CD14-positive monocyte (primary cell): Measurements from ENCODE around the gene CDK16. TPM values are rescaled to one million over a fixed set of nuclear protein-coding genes. Genes with fewer than 3 reads are reported as not detected.

Experiments used
- DNase-seq, 3 donors: peaks; one replicate each; pipeline ENCODE4 v3.0.0-alpha.2; 2011 to 2022
- H2AFZ ChIP-seq: 2 replicates; pipeline ENCODE4 v1.6.0; 2012; ENCODE audit warnings: mild to moderate bottlenecking, low read depth, low read length, inconsistent platforms; ENCODE audit not compliant: insufficient read depth, poor library complexity, severe bottlenecking
- H3K27ac ChIP-seq, 2 donors: 1 replicate in 1 of 2; 2 replicates in 1 of 2; pipeline ENCODE4 v1.5.1; 2012 to 2013; ENCODE audit warnings: low read length in 2 of 2, control low read depth in 1 of 2, inconsistent platforms in 1 of 2, low read depth in 1 of 2, mild to moderate bottlenecking in 1 of 2
- H3K27me3 ChIP-seq, 2 donors: one replicate each; pipeline versions ENCODE4 v1.6.0 to v1.6.1; 2011 to 2013; ENCODE audit warnings: low read length in 2 of 2; ENCODE audit not compliant: control insufficient read depth in 2 of 2, insufficient read depth in 2 of 2
- H3K36me3 ChIP-seq, 2 donors: replicated peaks in 1 of 2; 1 replicate in 1 of 2; 2 replicates in 1 of 2; pipeline versions ENCODE4 v1.5.1 to v1.6.1; 2012 to 2013; ENCODE audit warnings: low read length in 2 of 2, control low read depth in 1 of 2, inconsistent platforms in 1 of 2, mild to moderate bottlenecking in 1 of 2; ENCODE audit not compliant: insufficient read depth in 2 of 2, control insufficient read depth in 1 of 2
- H3K4me1 ChIP-seq, 2 donors: 1 replicate in 1 of 2; 2 replicates in 1 of 2; pipeline versions ENCODE4 v1.5.1 to v1.6.1; 2012 to 2013; ENCODE audit warnings: low read length in 2 of 2, control low read depth in 1 of 2, inconsistent platforms in 1 of 2, mild to moderate bottlenecking in 1 of 2, moderate library complexity in 1 of 2; ENCODE audit not compliant: insufficient read depth in 2 of 2, control insufficient read depth in 1 of 2
- H3K4me2 ChIP-seq: replicated peaks from 2 replicates; pipeline ENCODE3; 2012; ENCODE audit warnings: low read length, moderate library complexity, mild to moderate bottlenecking; ENCODE audit not compliant: poor library complexity, severe bottlenecking; ENCODE audit errors: extremely low read depth
- H3K4me3 ChIP-seq, 3 experiments: fragments of 200-600 bp in 1 of 3; sonication (generic) in 1 of 3; replicated peaks in 1 of 3; 1 replicate in 2 of 3; 2 replicates in 1 of 3; pipeline ENCODE4 v1.5.1; 2011 to 2013; ENCODE audit warnings: low read length in 3 of 3, mild to moderate bottlenecking in 3 of 3, control low read depth in 2 of 3, low read depth in 2 of 3, inconsistent platforms in 1 of 3, moderate library complexity in 1 of 3
- H3K79me2 ChIP-seq: 2 replicates; pipeline ENCODE4 v1.6.0; 2012; ENCODE audit warnings: mild to moderate bottlenecking, control low read depth, inconsistent platforms, low read length, moderate library complexity; ENCODE audit not compliant: insufficient read depth
- H3K9ac ChIP-seq: 2 replicates; pipeline ENCODE4 v1.6.0; 2017; ENCODE audit warnings: low read length, mild to moderate bottlenecking; ENCODE audit not compliant: insufficient read depth, poor library complexity, severe bottlenecking
- H3K9me3 ChIP-seq, 2 donors: replicated peaks in 1 of 2; 1 replicate in 1 of 2; 2 replicates in 1 of 2; pipeline versions ENCODE4 v1.5.1 to v1.6.1; 2012 to 2013; ENCODE audit warnings: low read length in 2 of 2, control low read depth in 1 of 2; ENCODE audit not compliant: control insufficient read depth in 1 of 2, insufficient read depth in 1 of 2
- H4K20me1 ChIP-seq: 2 replicates; pipeline ENCODE4 v1.6.0; 2012; ENCODE audit warnings: mild to moderate bottlenecking, low read length, control low read depth, moderate library complexity; ENCODE audit not compliant: insufficient read depth
- H3K27ac Mint-ChIP-seq, 7 donors: one replicate each; pipeline ENCODE4 v1.8.0; 2020; ENCODE audit warnings: mild to moderate bottlenecking in 7 of 7, mixed read lengths in 7 of 7, moderate library complexity in 6 of 7, inconsistent platforms in 2 of 7
- H3K27me3 Mint-ChIP-seq, 3 donors: one replicate each; pipeline ENCODE4 v1.8.0; 2021 to 2022; ENCODE audit warnings: low read depth in 3 of 3, mild to moderate bottlenecking in 3 of 3, mixed read lengths in 3 of 3, moderate library complexity in 3 of 3, inconsistent platforms in 1 of 3
- H3K36me3 Mint-ChIP-seq, 2 donors: one replicate each; pipeline ENCODE4 v1.8.0; 2020; ENCODE audit warnings: mixed read lengths in 2 of 2, inconsistent platforms in 1 of 2, mild to moderate bottlenecking in 1 of 2
- H3K4me1 Mint-ChIP-seq: one replicate; pipeline ENCODE4 v1.8.0; 2020; ENCODE audit warnings: mild to moderate bottlenecking, mixed read lengths
- H3K4me3 Mint-ChIP-seq, 2 donors: one replicate each; pipeline ENCODE4 v1.8.0; 2020; ENCODE audit warnings: mild to moderate bottlenecking in 2 of 2, mixed read lengths in 2 of 2, moderate library complexity in 1 of 2
- H3K9me3 Mint-ChIP-seq, 7 donors: one replicate each; pipeline ENCODE4 v1.8.0; 2020 to 2022; ENCODE audit warnings: mixed read lengths in 7 of 7, mild to moderate bottlenecking in 6 of 7, moderate library complexity in 6 of 7, inconsistent platforms in 2 of 7
- CTCF ChIP-seq: fragments of 200-600 bp; IDR thresholded peaks from one replicate; pipeline ENCODE4 v1.8.0; 2022; ENCODE audit warnings: antibody characterized with exemption, mild to moderate bottlenecking
- WGBS: methylation state at CpG from one replicate; pipeline ENCODE4 v1.1.5; 2013; ENCODE audit warnings: missing lambda C conversion rate; ENCODE audit not compliant: insufficient coverage; 5-methylcytosine and 5-hydroxymethylcytosine counted together
- intact Hi-C, 2 donors: fragments of 100-400 bp; cut with micrococcal nuclease; formaldehyde crosslinking; loops; one replicate each; pipeline versions ENCODE4 v1.15.0 to v1.15.1; 2023
- polyA plus RNA-seq, 3 donors: library from polyadenylated mRNA; depleted of rRNA in 1 of 3; unstranded in 2 of 3; stranded (reverse) in 1 of 3; fragments of 300-500 nt in 2 of 3; fragments of >200 nt in 1 of 3; fragmentation: Illumina TruSeq in 2 of 3; gene quantifications; 1 replicate in 2 of 3; 2 replicates in 1 of 3; pipeline ENCODE4 v1.2.3, GENCODE V29; 2012 to 2021

Gene CDK16
- polyA plus RNA-seq, 3 donors, result 7.3 to 97.4 (median 14.1) TPM

- no peak overlapping the region for H3K9ac ChIP-seq
- WGBS, result no CpG with 5 or more reads among the region's 3 CpGs
- no peaks in the 10 kb centered on the region for H4K20me1 ChIP-seq
- no peak overlapping the region for H3K4me2 ChIP-seq
- no peak overlapping the region for H2AFZ ChIP-seq
- H3K27me3 ChIP-seq, result peaks cover 0 to 19% of the 10 kb centered on the region in 2 donors
- peak in 1 of 3 donors; percentile 13 for DNase-seq
- no peak for TF ChIP-seq CTCF
- H3K4me3 ChIP-seq, result peak overlapping the region in 1 of 3 experiments; percentile 77
- Mint-ChIP-seq H3K36me3 (peaks cover 0 to 13% of the 10 kb centered on the region in 2 donors), H3K4me3 (peak overlapping the region in 1 of 2 donors; percentile 15), H3K4me1 (peaks cover 4% of the 10 kb centered on the region), H3K27ac (peak overlapping the region in 5 of 7 donors; percentile 28 to 100 (median 81)), H3K9me3 (peaks cover 0 to 11% (median 0%) of the 10 kb centered on the region in 7 donors), H3K27me3 (peaks cover 0 to 61% (median 0%) of the 10 kb centered on the region in 3 donors)
- intact Hi-C loops, result no loop called here
- peaks cover 8 to 14% of the 10 kb centered on the region in 2 donors for H3K4me1 ChIP-seq
- H3K79me2 ChIP-seq, result peaks cover 14% of the 10 kb centered on the region
- no peaks in the 10 kb centered on the region for H3K9me3 ChIP-seq
- no peak overlapping the region for H3K27ac ChIP-seq
- no peaks in the 10 kb centered on the region for H3K36me3 ChIP-seq
Measured at GRCh38 chrX:47234583-47234982, 16.1 kb downstream of the CDK16 start.

- intact Hi-C loops, result no loop called here
- H3K4me1 Mint-ChIP-seq, result peaks cover 4% of the 10 kb centered on the region
- no peaks in the 10 kb centered on the region for H4K20me1 ChIP-seq
- no peaks in the 10 kb centered on the region for H3K9me3 ChIP-seq
- DNase-seq, result no peak
- peaks cover 4 to 10% of the 10 kb centered on the region in 2 donors for H3K36me3 Mint-ChIP-seq
- no peak overlapping the region for H3K27ac Mint-ChIP-seq
- peaks cover 4 to 6% of the 10 kb centered on the region in 2 donors for H3K36me3 ChIP-seq
- peaks cover 0 to 11% (median 0%) of the 10 kb centered on the region in 7 donors for H3K9me3 Mint-ChIP-seq
- H3K27me3 ChIP-seq, result peaks cover 0 to 16% of the 10 kb centered on the region in 2 donors
- H2AFZ ChIP-seq, result no peak overlapping the region
- no CpG with 5 or more reads among the region's 4 CpGs for WGBS
- no peak overlapping the region for H3K4me2 ChIP-seq
- H3K27ac ChIP-seq, result no peak overlapping the region
- H3K4me3 ChIP-seq, result no peak overlapping the region
- H3K4me1 ChIP-seq, result peaks cover 8 to 14% of the 10 kb centered on the region in 2 donors
- no peak for TF ChIP-seq CTCF
- no peak overlapping the region for H3K9ac ChIP-seq
- H3K4me3 Mint-ChIP-seq, result no peak overlapping the region
- peaks cover 0 to 61% (median 0%) of the 10 kb centered on the region in 3 donors for H3K27me3 Mint-ChIP-seq
- H3K79me2 ChIP-seq, result peaks cover 14% of the 10 kb centered on the region
Measured at GRCh38 chrX:47235691-47236103, 17.2 kb downstream of the CDK16 start.
